A549 (cell line): ENCODE results near the gene ULK4.

Experiments used
- BHLHE40 ChIP-seq: IDR thresholded peaks from 2 replicates; pipeline ENCODE4 v1.6.1; 2012; ENCODE audit warnings: low read depth, low read length, inconsistent platforms
- CTCF ChIP-seq: fragments of >200 bp; sonication (Bioruptor Twin); formaldehyde crosslinking; IDR thresholded peaks from 3 replicates; pipeline ENCODE4 v1.5.1; 2016
- JUN ChIP-seq, 2 experiments: fragments of >200 bp; sonication (Bioruptor Twin); formaldehyde crosslinking; IDR thresholded peaks; 2 replicates in 1 of 2; 3 replicates in 1 of 2; pipeline ENCODE4 v1.6.1; 2016 to 2017
- JUNB ChIP-seq: fragments of >200 bp; sonication (Bioruptor Twin); formaldehyde crosslinking; IDR thresholded peaks from 2 replicates; pipeline ENCODE4 v1.6.1; 2016
- POLR2A ChIP-seq: IDR thresholded peaks from 2 replicates; pipeline ENCODE4 v1.6.1; 2012; ENCODE audit warnings: mild to moderate bottlenecking, low read length

- TF ChIP-seq JUN (IDR thresholded peaks at IDR 0.05) (no peak), CTCF (no peak), BHLHE40 (no peak), JUNB (no peak), POLR2A (no peak)
Observed at GRCh38 chr3:41740374-41740886, 221.5 kb downstream of the ULK4 start.
